ENCODE measurements around the gene KIF22. TPM values are rescaled to one million over a fixed set of nuclear protein-coding genes. Genes with fewer than 3 reads are reported as not detected.
A peak's percentile ranks its signal among the peaks of the same experiment; 100 is the strongest.
"Not testable (repeated sequence)": the region's sequence is repeated elsewhere in the genome, so short reads cannot be mapped to it uniquely, and the experiment has no call there.

Gene KIF22
- total RNA-seq, 4 donors from 2014 or later = 37.6 to 159 (median 59.5) TPM

DNA sequence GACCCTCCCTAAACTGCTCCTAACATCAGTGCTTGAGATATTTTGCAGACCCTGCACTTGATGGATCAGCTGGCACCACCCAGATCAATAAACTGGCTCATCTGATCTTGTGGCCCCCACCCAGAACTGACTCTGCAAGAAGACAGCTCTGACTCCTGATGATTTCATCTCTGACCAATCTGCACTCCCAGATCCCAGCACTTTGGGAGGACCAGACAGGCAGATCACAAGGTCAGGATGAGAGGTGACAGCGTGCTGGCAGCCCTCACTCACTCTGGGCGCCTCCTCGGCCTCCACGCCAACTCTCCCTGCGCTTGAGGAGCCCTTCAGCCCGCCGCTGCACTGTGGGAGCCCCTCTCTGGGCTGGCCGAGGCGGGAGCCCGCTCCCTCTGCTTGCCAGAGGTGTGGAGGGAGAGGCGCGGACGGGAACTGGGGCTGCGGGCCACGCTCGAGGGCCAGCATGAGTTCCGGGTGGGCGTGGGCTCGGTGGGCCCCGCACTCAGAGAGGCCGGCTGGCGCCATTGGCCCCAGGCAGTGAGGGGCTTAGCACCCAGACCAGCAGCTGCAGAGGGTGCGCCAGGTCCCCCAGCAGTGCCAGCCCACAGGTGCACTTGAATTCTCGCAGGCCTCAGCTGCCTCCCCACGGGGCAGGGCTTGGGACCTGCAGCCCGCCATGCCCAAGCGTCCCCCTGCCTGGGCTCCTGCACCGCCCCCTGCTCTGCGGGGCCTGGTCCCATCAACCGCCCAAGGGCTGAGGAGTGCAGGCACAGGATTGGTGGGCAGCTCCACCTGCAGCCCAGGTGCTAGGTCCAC, 42.4 kb upstream of the KIF22 start:
- 97% methylated on average over 15 of the region's 30 CpGs; no CpG with 5 or more reads in 1 of the 2 donors for WGBS, 2 donors (ENCODE audit: low coverage in 1 of 2)
- no peak overlapping the region for H3K4me3 ChIP-seq
- H3K9me3 ChIP-seq = no peaks in the 10 kb centered on the region
- peak overlapping the region; percentile 53 to 81 (median 72) for H3K27ac ChIP-seq
- intact Hi-C loops (cut with DNase I; ENCODE audit: low total_unique reads) = no loop called here
- H3K36me3 ChIP-seq = no peaks in the 10 kb centered on the region
- no peak for TF ChIP-seq POLR2AphosphoS5 (IDR thresholded peaks at IDR 0.05)
- in situ Hi-C loops (cut with MboI; ENCODE audit: low pct_ligation_motif_present in 1 of 4, low pct_unique_long_range_greater_than_20kb in 1 of 4, low sequenced_read_pairs in 3 of 4) = no loop called here
- DNase-seq = no peak
- no peaks in the 10 kb centered on the region for H3K27me3 ChIP-seq
- peaks cover 6 to 44% (median 28%) of the 10 kb centered on the region in 4 donors for H3K4me1 ChIP-seq

DNA sequence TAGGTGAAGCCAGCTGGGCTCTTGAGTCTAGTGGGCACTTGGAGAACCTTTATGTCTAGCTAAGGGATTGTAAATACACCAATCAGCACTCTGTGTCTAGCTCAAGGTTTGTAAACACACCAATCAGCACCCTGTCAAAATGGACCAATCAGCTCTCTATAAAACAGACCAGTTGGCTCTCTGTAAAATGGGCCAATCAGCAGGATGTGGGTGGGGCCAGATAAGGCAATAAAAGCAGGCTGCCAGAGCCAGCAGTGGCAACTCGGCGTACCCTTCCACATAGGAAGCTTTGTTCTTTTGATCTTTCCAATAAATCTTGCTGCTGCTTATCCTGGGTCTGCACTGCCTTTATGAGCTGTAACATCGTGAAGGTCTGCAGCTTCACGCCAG, 41.8 kb upstream of the KIF22 start:
- H3K4me3 ChIP-seq; H3K27me3 ChIP-seq; in situ Hi-C loops (cut with MboI; ENCODE audit: low pct_ligation_motif_present in 1 of 4, low pct_unique_long_range_greater_than_20kb in 1 of 4, low sequenced_read_pairs in 3 of 4); DNase-seq; H3K36me3 ChIP-seq; intact Hi-C loops (cut with DNase I; ENCODE audit: low total_unique reads); H3K9me3 ChIP-seq: not testable (repeated sequence)
- WGBS, 2 donors (ENCODE audit: low coverage in 1 of 2) = 64% methylated on average over 4 of the region's 4 CpGs; no CpG with 5 or more reads in 1 of the 2 donors
- Histone ChIP-seq H3K27ac (peak overlapping the region; percentile 53 to 81 (median 72)), H3K4me1 (peaks cover 6 to 38% (median 23%) of the 10 kb centered on the region in 4 donors)

DNA sequence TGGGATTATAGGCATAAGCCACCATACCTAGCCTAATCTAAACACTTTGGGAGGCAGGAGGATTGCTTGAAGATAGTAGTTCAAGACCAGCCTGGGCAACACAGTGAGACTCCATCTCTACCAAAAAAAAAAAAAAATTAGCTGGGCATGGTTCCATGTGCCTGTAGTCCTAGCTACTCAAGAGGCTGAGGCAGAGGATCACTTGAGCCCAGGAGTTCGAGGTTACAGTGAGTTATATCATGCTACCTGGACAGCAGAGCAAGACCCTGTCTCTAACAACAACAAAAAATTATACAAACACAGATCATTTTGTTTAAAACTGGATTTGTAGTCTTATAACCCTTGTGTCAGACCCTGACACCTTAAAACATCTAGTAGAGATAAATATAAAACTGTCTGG, 37.0 kb upstream of the KIF22 start:
- no peaks in the 10 kb centered on the region for H3K9me3 ChIP-seq
- DNase-seq = no peak
- intact Hi-C loops (cut with DNase I; ENCODE audit: low total_unique reads) = no loop called here
- WGBS, 2 donors (ENCODE audit: low coverage in 1 of 2) = 62 to 78% methylated on average over 1 of the region's 1 CpG
- no peaks in the 10 kb centered on the region for H3K36me3 ChIP-seq
- peaks cover 0 to 22% (median 4%) of the 10 kb centered on the region in 4 donors for H3K4me1 ChIP-seq
- in situ Hi-C loops (cut with MboI; ENCODE audit: low pct_ligation_motif_present in 1 of 4, low pct_unique_long_range_greater_than_20kb in 1 of 4, low sequenced_read_pairs in 3 of 4) = no loop called here
- H3K27me3 ChIP-seq = no peaks in the 10 kb centered on the region
- H3K4me3 ChIP-seq = no peak overlapping the region
- no peak overlapping the region for H3K27ac ChIP-seq
- TF ChIP-seq POLR2AphosphoS5 (IDR thresholded peaks at IDR 0.05) (no peak), EP300 (IDR thresholded peaks at IDR 0.05; ENCODE audit: low read depth) (no peak), POLR2A (IDR thresholded peaks at IDR 0.05) (no peak)
- TF ChIP-seq, protein P1, sequence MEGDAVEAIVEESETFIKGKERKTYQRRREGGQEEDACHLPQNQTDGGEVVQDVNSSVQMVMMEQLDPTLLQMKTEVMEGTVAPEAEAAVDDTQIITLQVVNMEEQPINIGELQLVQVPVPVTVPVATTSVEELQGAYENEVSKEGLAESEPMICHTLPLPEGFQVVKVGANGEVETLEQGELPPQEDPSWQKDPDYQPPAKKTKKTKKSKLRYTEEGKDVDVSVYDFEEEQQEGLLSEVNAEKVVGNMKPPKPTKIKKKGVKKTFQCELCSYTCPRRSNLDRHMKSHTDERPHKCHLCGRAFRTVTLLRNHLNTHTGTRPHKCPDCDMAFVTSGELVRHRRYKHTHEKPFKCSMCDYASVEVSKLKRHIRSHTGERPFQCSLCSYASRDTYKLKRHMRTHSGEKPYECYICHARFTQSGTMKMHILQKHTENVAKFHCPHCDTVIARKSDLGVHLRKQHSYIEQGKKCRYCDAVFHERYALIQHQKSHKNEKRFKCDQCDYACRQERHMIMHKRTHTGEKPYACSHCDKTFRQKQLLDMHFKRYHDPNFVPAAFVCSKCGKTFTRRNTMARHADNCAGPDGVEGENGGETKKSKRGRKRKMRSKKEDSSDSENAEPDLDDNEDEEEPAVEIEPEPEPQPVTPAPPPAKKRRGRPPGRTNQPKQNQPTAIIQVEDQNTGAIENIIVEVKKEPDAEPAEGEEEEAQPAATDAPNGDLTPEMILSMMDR (IDR thresholded peaks at IDR 0.05) = no peak

DNA sequence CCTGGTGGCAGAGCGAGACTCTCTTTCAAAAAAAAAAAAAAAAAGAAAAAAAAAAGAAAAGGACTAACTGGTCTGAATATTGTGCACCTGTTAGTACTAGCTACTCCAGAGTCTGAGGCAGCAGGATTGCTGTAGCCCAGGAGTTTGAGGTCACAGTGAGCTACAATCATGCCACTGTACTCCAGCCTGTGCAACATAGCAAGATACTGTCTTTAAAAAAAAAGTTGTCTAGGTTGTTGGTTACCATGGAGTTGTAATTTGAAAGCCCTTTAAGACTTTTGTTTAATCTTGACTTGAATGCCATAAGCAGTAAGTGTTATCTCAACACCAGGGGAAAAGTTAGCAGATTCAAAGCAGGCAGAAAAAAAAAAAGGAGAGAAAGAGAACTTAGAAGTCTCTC, 33.9 kb upstream of the KIF22 start:
- Histone ChIP-seq H3K27me3 (no peaks in the 10 kb centered on the region), H3K4me3 (no peak overlapping the region), H3K9me3 (no peaks in the 10 kb centered on the region), H3K27ac (peak overlapping the region in 2 of 4 donors; percentile 19 to 52), H3K4me1 (peaks cover 0 to 35% (median 11%) of the 10 kb centered on the region in 4 donors), H3K36me3 (no peaks in the 10 kb centered on the region)
- TF ChIP-seq, protein P1 (IDR thresholded peaks at IDR 0.05) = no peak
- TF ChIP-seq POLR2AphosphoS5 (IDR thresholded peaks at IDR 0.05) (no peak), EP300 (IDR thresholded peaks at IDR 0.05; ENCODE audit: low read depth) (no peak), POLR2A (IDR thresholded peaks at IDR 0.05) (no peak)
- 65% methylated on average over 1 of the region's 1 CpG; no CpG with 5 or more reads in 1 of the 2 donors for WGBS, 2 donors (ENCODE audit: low coverage in 1 of 2)
- in situ Hi-C loops (cut with MboI; ENCODE audit: low pct_ligation_motif_present in 1 of 4, low pct_unique_long_range_greater_than_20kb in 1 of 4, low sequenced_read_pairs in 3 of 4) = no loop called here
- intact Hi-C loops (cut with DNase I; ENCODE audit: low total_unique reads) = no loop called here
- DNase-seq = no peak

DNA sequence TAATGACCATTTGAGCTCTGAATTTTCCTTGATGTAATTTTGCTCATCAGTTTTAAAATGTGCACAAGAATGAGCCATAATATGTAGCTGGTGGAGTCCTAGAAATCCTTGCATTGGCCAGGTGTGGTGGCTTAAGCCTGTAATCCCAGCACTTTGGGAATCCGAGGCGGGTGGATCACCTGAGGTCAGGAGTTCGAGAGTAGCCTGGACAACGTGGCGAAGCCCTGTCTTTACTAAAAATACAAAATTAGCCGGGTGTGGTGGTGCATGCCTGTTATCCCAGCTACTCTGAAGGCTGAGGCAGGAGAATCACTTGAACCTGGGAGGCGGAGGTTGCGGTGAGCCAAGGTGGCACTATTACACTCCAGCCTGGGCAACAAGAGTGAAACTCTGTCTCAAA, 33.5 kb upstream of the KIF22 start:
- 76 to 97% methylated on average over 3 to 8 of the region's 8 CpGs for WGBS, 2 donors (ENCODE audit: low coverage in 1 of 2)
- intact Hi-C loops (cut with DNase I; ENCODE audit: low total_unique reads); H3K27me3 ChIP-seq; in situ Hi-C loops (cut with MboI; ENCODE audit: low pct_ligation_motif_present in 1 of 4, low pct_unique_long_range_greater_than_20kb in 1 of 4, low sequenced_read_pairs in 3 of 4); DNase-seq; H3K36me3 ChIP-seq; H3K9me3 ChIP-seq; H3K4me3 ChIP-seq: not testable (repeated sequence)
- peaks cover 0 to 37% (median 11%) of the 10 kb centered on the region in 4 donors for H3K4me1 ChIP-seq
- H3K27ac ChIP-seq = peak overlapping the region in 2 of 4 donors; percentile 19 to 52
